Measurements from ENCODE around the gene SCUBE1. TPM values are rescaled to one million over a fixed set of nuclear protein-coding genes. Genes with fewer than 3 reads are reported as not detected.

The SCUBE1 gene
- total RNA-seq, 1 donor from 2014 or later = 54.7 TPM

DNA sequence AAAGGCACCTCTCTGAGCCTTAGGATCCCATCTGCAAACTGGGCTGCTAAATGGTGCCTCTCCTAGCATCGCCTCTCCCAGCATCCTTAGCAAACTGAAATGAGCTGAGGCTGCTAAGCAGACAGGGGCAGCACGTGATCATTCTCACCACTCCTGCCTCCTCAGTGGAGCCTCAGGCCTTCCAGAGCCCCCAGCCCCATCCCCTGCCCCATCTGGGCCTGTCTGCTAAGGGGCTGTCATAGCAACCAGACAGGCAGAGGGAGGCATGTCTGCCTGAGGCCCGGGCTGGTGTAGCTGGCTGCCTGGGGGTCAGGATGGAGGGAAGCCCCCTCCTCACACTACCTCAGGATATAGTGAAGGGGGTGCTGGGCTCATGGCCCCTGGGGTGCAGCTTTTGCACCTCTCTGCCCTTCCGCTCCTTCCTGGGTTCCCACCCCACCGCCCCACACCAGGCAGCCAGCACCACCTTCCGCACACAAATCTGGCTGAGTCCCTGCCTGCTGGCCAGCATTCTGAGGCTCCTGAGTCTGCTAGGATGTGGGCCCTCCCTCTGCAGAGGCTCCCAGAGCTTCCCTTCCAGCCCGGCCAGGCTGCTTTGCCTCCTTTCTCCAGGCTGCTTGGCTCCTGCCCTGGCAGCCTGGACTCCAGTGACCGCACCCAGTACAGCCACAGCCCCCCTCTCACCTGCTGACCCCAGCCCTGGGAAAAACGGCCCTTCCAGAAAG is 108.7 kb downstream of the SCUBE1 start:
- H3K9me3 Mint-ChIP-seq (ENCODE audit: unreplicated experiment) = no peaks in the 10 kb centered on the region
- peaks cover 6% of the 10 kb centered on the region for H3K27me3 Mint-ChIP-seq (ENCODE audit: unreplicated experiment)
- peaks cover 8% of the 10 kb centered on the region for H3K4me1 Mint-ChIP-seq (ENCODE audit: unreplicated experiment)
- H3K27ac Mint-ChIP-seq (ENCODE audit: unreplicated experiment) = no peak overlapping the region
- peaks cover 4% of the 10 kb centered on the region for H3K36me3 Mint-ChIP-seq (ENCODE audit: low read depth, unreplicated experiment)
- no peak for DNase-seq (ENCODE audit: low spot score)
- no peak overlapping the region for H3K4me3 Mint-ChIP-seq (ENCODE audit: unreplicated experiment)
- TF ChIP-seq, protein P1, sequence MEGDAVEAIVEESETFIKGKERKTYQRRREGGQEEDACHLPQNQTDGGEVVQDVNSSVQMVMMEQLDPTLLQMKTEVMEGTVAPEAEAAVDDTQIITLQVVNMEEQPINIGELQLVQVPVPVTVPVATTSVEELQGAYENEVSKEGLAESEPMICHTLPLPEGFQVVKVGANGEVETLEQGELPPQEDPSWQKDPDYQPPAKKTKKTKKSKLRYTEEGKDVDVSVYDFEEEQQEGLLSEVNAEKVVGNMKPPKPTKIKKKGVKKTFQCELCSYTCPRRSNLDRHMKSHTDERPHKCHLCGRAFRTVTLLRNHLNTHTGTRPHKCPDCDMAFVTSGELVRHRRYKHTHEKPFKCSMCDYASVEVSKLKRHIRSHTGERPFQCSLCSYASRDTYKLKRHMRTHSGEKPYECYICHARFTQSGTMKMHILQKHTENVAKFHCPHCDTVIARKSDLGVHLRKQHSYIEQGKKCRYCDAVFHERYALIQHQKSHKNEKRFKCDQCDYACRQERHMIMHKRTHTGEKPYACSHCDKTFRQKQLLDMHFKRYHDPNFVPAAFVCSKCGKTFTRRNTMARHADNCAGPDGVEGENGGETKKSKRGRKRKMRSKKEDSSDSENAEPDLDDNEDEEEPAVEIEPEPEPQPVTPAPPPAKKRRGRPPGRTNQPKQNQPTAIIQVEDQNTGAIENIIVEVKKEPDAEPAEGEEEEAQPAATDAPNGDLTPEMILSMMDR (IDR thresholded peaks at IDR 0.05; ENCODE audit: unreplicated experiment) = no peak

DNA sequence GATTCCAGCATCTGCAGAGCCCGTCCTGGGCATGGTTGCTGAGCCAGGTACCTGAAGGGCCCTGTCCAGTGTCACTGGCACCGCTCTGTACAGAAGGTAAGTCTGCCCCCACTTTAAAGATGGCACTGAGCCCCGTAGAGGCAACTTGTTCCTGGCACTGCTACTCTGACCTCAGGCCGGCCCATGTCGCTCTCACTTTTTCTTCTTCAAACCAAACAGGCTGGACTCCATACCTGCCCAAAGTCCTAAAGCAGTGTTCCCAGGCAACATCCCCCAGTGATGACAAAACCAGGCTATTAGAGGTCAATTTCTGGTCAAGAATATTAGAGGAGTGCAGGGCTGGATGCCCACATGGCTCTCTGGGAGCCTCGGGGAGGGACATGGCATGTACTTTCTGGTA is 109.6 kb downstream of the SCUBE1 start:
- Mint-ChIP-seq H3K27me3 (ENCODE audit: unreplicated experiment) (peaks cover 6% of the 10 kb centered on the region), H3K4me3 (ENCODE audit: unreplicated experiment) (no peak overlapping the region), H3K9me3 (ENCODE audit: unreplicated experiment) (no peaks in the 10 kb centered on the region), H3K36me3 (ENCODE audit: low read depth, unreplicated experiment) (peaks cover 5% of the 10 kb centered on the region), H3K27ac (ENCODE audit: unreplicated experiment) (no peak overlapping the region), H3K4me1 (ENCODE audit: unreplicated experiment) (peaks cover 8% of the 10 kb centered on the region)
- DNase-seq (ENCODE audit: low spot score) = no peak
- TF ChIP-seq, protein P1 (IDR thresholded peaks at IDR 0.05; ENCODE audit: unreplicated experiment) = no peak

DNA sequence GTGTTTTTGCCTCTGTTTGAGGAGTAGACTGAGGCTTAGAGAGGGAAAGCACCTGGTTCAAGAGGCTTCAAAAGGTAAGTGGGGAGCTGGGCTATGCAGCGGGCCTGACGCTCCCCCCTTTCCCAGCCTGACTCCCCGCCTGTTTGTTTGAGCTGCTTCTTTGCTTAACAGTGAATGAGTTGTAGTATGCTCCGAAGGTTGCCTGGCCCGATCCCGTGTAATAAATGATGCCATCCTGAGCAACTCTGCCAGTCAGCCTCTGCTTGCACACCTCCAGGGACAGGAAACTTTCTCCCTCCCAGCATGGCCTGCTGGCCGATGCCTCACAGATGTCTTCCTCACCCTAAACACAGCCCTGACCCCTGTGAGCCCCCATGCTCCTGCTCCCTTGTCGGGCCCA is 110.7 kb downstream of the SCUBE1 start:
- no peaks in the 10 kb centered on the region for H3K9me3 Mint-ChIP-seq (ENCODE audit: unreplicated experiment)
- H3K27ac Mint-ChIP-seq (ENCODE audit: unreplicated experiment) = no peak overlapping the region
- H3K27me3 Mint-ChIP-seq (ENCODE audit: unreplicated experiment) = peaks cover 11% of the 10 kb centered on the region
- no peak overlapping the region for H3K4me3 Mint-ChIP-seq (ENCODE audit: unreplicated experiment)
- TF ChIP-seq, protein P1 (IDR thresholded peaks at IDR 0.05; ENCODE audit: unreplicated experiment) = no peak
- peaks cover 8% of the 10 kb centered on the region for H3K4me1 Mint-ChIP-seq (ENCODE audit: unreplicated experiment)
- peaks cover 11% of the 10 kb centered on the region for H3K36me3 Mint-ChIP-seq (ENCODE audit: low read depth, unreplicated experiment)
- no peak for DNase-seq (ENCODE audit: low spot score)

DNA sequence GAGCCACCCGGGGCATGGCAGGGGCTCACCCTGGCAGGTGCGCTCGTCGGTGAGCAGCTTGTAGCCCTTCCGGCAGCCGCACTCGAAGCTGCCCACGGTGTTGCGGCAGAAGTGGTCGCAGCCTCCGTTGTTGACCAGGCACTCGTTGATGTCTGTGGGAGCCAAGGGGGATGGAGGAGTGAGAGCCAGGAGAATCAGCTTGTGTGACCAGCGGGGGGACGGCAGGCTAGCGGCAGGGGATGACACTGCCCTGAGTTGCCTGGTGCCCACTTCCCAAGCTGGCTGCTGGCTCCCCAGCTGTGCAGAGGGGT is 111.5 kb downstream of the SCUBE1 start:
- no peaks in the 10 kb centered on the region for H3K9me3 Mint-ChIP-seq (ENCODE audit: unreplicated experiment)
- peaks cover 16% of the 10 kb centered on the region for H3K27me3 Mint-ChIP-seq (ENCODE audit: unreplicated experiment)
- no peak overlapping the region for H3K4me3 Mint-ChIP-seq (ENCODE audit: unreplicated experiment)
- peaks cover 7% of the 10 kb centered on the region for H3K4me1 Mint-ChIP-seq (ENCODE audit: unreplicated experiment)
- peaks cover 11% of the 10 kb centered on the region for H3K36me3 Mint-ChIP-seq (ENCODE audit: low read depth, unreplicated experiment)
- no peak overlapping the region for H3K27ac Mint-ChIP-seq (ENCODE audit: unreplicated experiment)
- no peak for DNase-seq (ENCODE audit: low spot score)
- TF ChIP-seq, protein P1 (IDR thresholded peaks at IDR 0.05; ENCODE audit: unreplicated experiment) = no peak

DNA sequence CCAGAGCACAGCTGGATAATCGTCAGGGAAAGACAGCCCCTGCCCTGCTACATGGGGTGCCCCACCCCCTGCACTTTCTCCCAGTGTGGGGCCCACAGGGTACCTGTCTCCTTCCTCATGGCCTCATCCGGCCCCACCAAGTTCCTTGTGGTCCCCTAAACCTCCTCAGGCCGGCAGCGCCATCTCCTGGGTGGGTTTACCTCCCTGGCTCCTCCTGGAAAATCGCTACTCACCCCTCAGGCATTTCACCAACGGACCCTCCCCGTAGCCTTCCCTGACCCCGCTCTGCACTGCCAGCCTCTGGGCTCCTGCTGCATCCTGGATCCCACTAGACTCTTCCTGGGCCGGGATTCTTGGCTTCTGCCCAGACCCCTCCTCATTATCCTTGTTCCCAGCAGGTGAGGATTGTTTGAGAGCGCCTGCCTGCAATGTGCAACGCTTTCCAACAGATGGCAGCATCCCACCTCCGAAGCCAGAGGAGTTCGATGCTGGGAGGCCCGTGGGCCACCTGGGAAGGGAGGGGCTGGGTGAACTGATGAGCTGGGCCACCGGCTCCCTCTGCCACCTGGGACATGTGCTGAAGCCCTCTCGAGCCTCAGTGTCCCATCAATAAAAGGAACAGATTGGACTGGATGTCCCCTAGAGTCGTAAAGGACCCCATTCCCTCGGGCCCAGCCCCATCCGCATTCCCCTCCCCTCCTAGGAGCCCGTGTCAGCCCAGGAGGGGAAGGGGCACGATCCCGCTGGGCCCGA is 112.0 kb downstream of the SCUBE1 start:
- no peak overlapping the region for H3K4me3 Mint-ChIP-seq (ENCODE audit: unreplicated experiment)
- no peak overlapping the region for H3K27ac Mint-ChIP-seq (ENCODE audit: unreplicated experiment)
- TF ChIP-seq, protein P1 (IDR thresholded peaks at IDR 0.05; ENCODE audit: unreplicated experiment) = peak; percentile 95
- peak; percentile 75 for DNase-seq (ENCODE audit: low spot score)
- H3K9me3 Mint-ChIP-seq (ENCODE audit: unreplicated experiment) = no peaks in the 10 kb centered on the region
- peaks cover 11% of the 10 kb centered on the region for H3K36me3 Mint-ChIP-seq (ENCODE audit: low read depth, unreplicated experiment)
- H3K4me1 Mint-ChIP-seq (ENCODE audit: unreplicated experiment) = peaks cover 6% of the 10 kb centered on the region
- H3K27me3 Mint-ChIP-seq (ENCODE audit: unreplicated experiment) = peaks cover 16% of the 10 kb centered on the region

All from endothelial cell (in vitro differentiated cells).